SK-N-SH (cell line): ENCODE measurements around the gene PPIF.

Source experiments
- CHD2 ChIP-seq: fragments of 150-350 bp; IDR thresholded peaks from 2 replicates; pipeline ENCODE4 v1.6.1; 2018; ENCODE audit warnings: low read length; ENCODE audit not compliant: partially characterized antibody
- CTCF ChIP-seq: fragments of 200-600 bp; sonication (generic); IDR thresholded peaks from 2 replicates; pipeline ENCODE4 v1.6.1; 2017; ENCODE audit warnings: antibody characterized with exemption, mild to moderate bottlenecking, moderate library complexity
- EP300 ChIP-seq, 2 experiments: IDR thresholded peaks; 2 replicates each; pipeline versions ENCODE4 v1.4.0 to v1.6.1; 2012; ENCODE audit warnings: borderline replicate concordance in 1 of 2, low read depth in 1 of 2, low read length in 1 of 2
- EZH2phosphoT487 ChIP-seq: fragments of 200-600 bp; sonication (generic); IDR thresholded peaks from 2 replicates; pipeline ENCODE4 v1.6.1; 2017; ENCODE audit warnings: low read depth, mixed run types, mild to moderate bottlenecking, antibody characterized with exemption, moderate library complexity, borderline replicate concordance
- FOXJ3 ChIP-seq: sonication (generic); formaldehyde crosslinking; IDR thresholded peaks from 2 replicates; pipeline ENCODE4 v1.5.1; 2020; ENCODE audit warnings: mild to moderate bottlenecking, missing genetic modification reagents
- NRF1 ChIP-seq: IDR thresholded peaks from 2 replicates; pipeline ENCODE4 v1.6.1; 2012; ENCODE audit warnings: low read depth, mild to moderate bottlenecking, low read length
- POLR2AphosphoS5 ChIP-seq: IDR thresholded peaks from 2 replicates; pipeline ENCODE4 v1.6.1; 2012; ENCODE audit warnings: low read depth, low read length
- RAD21 ChIP-seq: IDR thresholded peaks from 2 replicates; pipeline ENCODE4 v1.6.1; 2012; ENCODE audit warnings: mild to moderate bottlenecking, low read length
- RXRA ChIP-seq: IDR thresholded peaks from 2 replicates; pipeline ENCODE4 v1.4.0; 2012; ENCODE audit warnings: low read depth, mild to moderate bottlenecking, borderline replicate concordance
- SIN3A ChIP-seq: IDR thresholded peaks from 2 replicates; pipeline ENCODE4 v1.6.1; 2012; ENCODE audit warnings: low read depth, mild to moderate bottlenecking, low read length, moderate library complexity, borderline replicate concordance
- USF1 ChIP-seq: IDR thresholded peaks from 2 replicates; pipeline ENCODE4 v1.4.0; 2012; ENCODE audit warnings: low read depth, borderline replicate concordance
- YY1 ChIP-seq: IDR thresholded peaks from 2 replicates; pipeline ENCODE4 v1.4.0; 2012; ENCODE audit warnings: low read depth, mild to moderate bottlenecking

- TF ChIP-seq CHD2 (no peak), CTCF (no peak), NRF1 (no peak), RAD21 (no peak), EZH2phosphoT487 (no peak), YY1 (no peak), EP300 (IDR thresholded peaks at IDR 0.05; ENCODE audit: borderline replicate concordance in 1 of 2, low read depth in 1 of 2, low read length in 1 of 2) (no peak), USF1 (no peak), FOXJ3 (no peak), RXRA (no peak), SIN3A (no peak), POLR2AphosphoS5 (no peak)
These were observed 25.6 kb downstream of the PPIF start for GRCh38 chr10:79372871-79373270.
